Naive thymus-derived CD4-positive, alpha-beta T cell (primary cell): ENCODE data around the gene SFMBT2. TPM values are rescaled to one million over a fixed set of nuclear protein-coding genes. Genes with fewer than 3 reads are reported as not detected.
A peak's percentile ranks its signal among the peaks of the same experiment; 100 is the strongest.

Source experiments
- ATAC-seq: fragments of 150-1000 bp; cut with Tn5 transposase; 2 replicates; pipeline ENCODE4 v1.10.0; 2021; ENCODE audit warnings: mild to moderate bottlenecking, moderate library complexity
- CTCF ChIA-PET: fragments of 350-600 bp; sonication (Branson Sonifier 250); formaldehyde crosslinking; loops from one replicate; lab custom pipeline; 2021; ENCODE audit warnings: antibody characterized with exemption; lab: Charles Lee
- POLR2A ChIA-PET: fragments of 350-600 bp; sonication (Branson Sonifier 250); formaldehyde crosslinking; loops from one replicate; lab custom pipeline; 2021; ENCODE audit warnings: antibody characterized with exemption, inconsistent platforms; lab: Charles Lee
- DNase-seq, 9 donors: peaks; one replicate each; pipeline versions ENCODE4 v3.0.0 to v3.0.0-alpha.2; 2020 to 2022; ENCODE audit warnings: mixed read lengths in 1 of 9
- H3K27ac ChIP-seq: one replicate; pipeline ENCODE4 v1.7.0; 2013; ENCODE audit warnings: mild to moderate bottlenecking, low read depth, low read length, moderate library complexity
- H3K27me3 ChIP-seq, 2 donors: one replicate each; pipeline ENCODE4 v1.7.0; 2013; ENCODE audit warnings: low read length in 2 of 2, mild to moderate bottlenecking in 2 of 2, moderate library complexity in 2 of 2; ENCODE audit not compliant: control insufficient read depth in 2 of 2, insufficient read depth in 2 of 2
- H3K36me3 ChIP-seq, 3 experiments: 1 replicate in 2 of 3; 2 replicates in 1 of 3; pipeline ENCODE4 v1.7.0; 2013; ENCODE audit warnings: low read length in 3 of 3, mild to moderate bottlenecking in 3 of 3, moderate library complexity in 1 of 3; ENCODE audit not compliant: insufficient read depth in 3 of 3, control insufficient read depth in 2 of 3
- H3K4me1 ChIP-seq, 2 donors: one replicate each; pipeline ENCODE4 v1.7.0; 2013; ENCODE audit warnings: low read length in 2 of 2, mild to moderate bottlenecking in 2 of 2, moderate library complexity in 1 of 2; ENCODE audit not compliant: control insufficient read depth in 2 of 2, insufficient read depth in 2 of 2
- H3K4me3 ChIP-seq: 2 replicates; pipeline ENCODE4 v1.7.0; 2013; ENCODE audit warnings: mild to moderate bottlenecking, low read length
- H3K9me3 ChIP-seq, 3 experiments: 1 replicate in 2 of 3; 2 replicates in 1 of 3; pipeline ENCODE4 v1.7.0; 2013; ENCODE audit warnings: low read length in 3 of 3; ENCODE audit not compliant: control insufficient read depth in 2 of 3
- H3K27ac Mint-ChIP-seq, 9 donors: one replicate each; pipeline ENCODE4 v1.8.0; 2020 to 2022; ENCODE audit warnings: mixed read lengths in 9 of 9, mild to moderate bottlenecking in 8 of 9, moderate library complexity in 5 of 9, inconsistent platforms in 2 of 9
- H3K27me3 Mint-ChIP-seq, 5 donors: one replicate each; pipeline ENCODE4 v1.8.0; 2021 to 2022; ENCODE audit warnings: mixed read lengths in 5 of 5, mild to moderate bottlenecking in 1 of 5
- H3K36me3 Mint-ChIP-seq, 5 donors: one replicate each; pipeline ENCODE4 v1.8.0; 2020 to 2022; ENCODE audit warnings: mixed read lengths in 5 of 5, mild to moderate bottlenecking in 3 of 5, inconsistent platforms in 1 of 5
- H3K4me1 Mint-ChIP-seq, 7 donors: one replicate each; pipeline ENCODE4 v1.8.0; 2020 to 2022; ENCODE audit warnings: mixed read lengths in 7 of 7, mild to moderate bottlenecking in 3 of 7, inconsistent platforms in 1 of 7
- H3K4me3 Mint-ChIP-seq, 10 donors: one replicate each; pipeline ENCODE4 v1.8.0; 2020 to 2022; ENCODE audit warnings: mild to moderate bottlenecking in 10 of 10, mixed read lengths in 10 of 10, moderate library complexity in 6 of 10, inconsistent platforms in 2 of 10
- H3K9me3 Mint-ChIP-seq, 11 donors: one replicate each; pipeline ENCODE4 v1.8.0; 2020 to 2022; ENCODE audit warnings: mixed read lengths in 11 of 11, mild to moderate bottlenecking in 4 of 11, inconsistent platforms in 1 of 11, moderate library complexity in 1 of 11
- intact Hi-C, 2 donors: fragments of 100-400 bp; cut with micrococcal nuclease; formaldehyde crosslinking; loops; one replicate each; pipeline ENCODE4 v1.15.1; 2023
- polyA plus RNA-seq, 2 donors: library from polyadenylated mRNA; unstranded; fragments of 300-500 nt; fragmentation: Illumina TruSeq; gene quantifications; one replicate each; pipeline ENCODE4 v1.2.3, GENCODE V29; 2021
- total RNA-seq, 6 experiments: library from RNA in 5 of 6; stranded (reverse) in 5 of 6; gene quantifications; 1 replicate in 5 of 6; 2 replicates in 1 of 6; pipeline ENCODE4 v1.2.3 and lab custom pipeline; 2021 to 2026

SFMBT2 gene
- total and polyA plus RNA-seq, 7 experiments from 2014 or later: 7.4 to 50.9 (median 39.2) TPM

DNA sequence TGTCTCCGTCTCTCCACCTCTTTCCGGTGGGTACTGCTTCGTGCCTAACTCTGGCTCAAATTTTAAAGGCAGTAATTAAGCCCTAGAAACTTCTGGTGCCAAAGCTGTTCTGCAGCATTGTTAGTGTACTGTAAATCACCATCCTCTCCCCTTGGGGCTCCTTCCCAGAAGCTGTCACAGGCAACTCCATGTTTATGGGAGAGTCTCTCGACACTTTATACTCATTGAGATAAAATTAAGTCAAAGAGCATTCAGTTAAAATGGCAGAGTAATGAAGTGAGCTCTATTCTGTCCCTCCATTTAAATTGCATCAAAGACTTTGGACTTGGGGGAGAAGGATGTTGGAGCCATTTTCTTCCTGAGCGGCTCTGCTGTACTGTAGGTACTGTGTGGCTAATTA, 274.8 kb downstream of the SFMBT2 start:
- Histone ChIP-seq H3K9me3 (no peaks in the 10 kb centered on the region), H3K36me3 (no peaks in the 10 kb centered on the region), H3K4me3 (no peak overlapping the region), H3K27me3 (no peaks in the 10 kb centered on the region), H3K27ac (no peak overlapping the region), H3K4me1 (peaks cover 0 to 4% of the 10 kb centered on the region in 2 donors)
- Mint-ChIP-seq H3K9me3 (peaks cover 0 to 6% (median 0%) of the 10 kb centered on the region in 11 donors), H3K4me1 (peaks cover 6 to 13% (median 10%) of the 10 kb centered on the region in 7 donors), H3K4me3 (no peak overlapping the region), H3K27ac (peak overlapping the region in 1 of 9 donors; percentile 92), H3K27me3 (peaks cover 0 to 30% (median 8%) of the 10 kb centered on the region in 5 donors), H3K36me3 (peaks cover 0 to 4% (median 0%) of the 10 kb centered on the region in 5 donors)
- intact Hi-C loops: no loop called here
- DNase-seq: no peak
- no peak for ATAC-seq
- ChIA-PET CTCF (no interaction called here), POLR2A (no interaction called here)

DNA sequence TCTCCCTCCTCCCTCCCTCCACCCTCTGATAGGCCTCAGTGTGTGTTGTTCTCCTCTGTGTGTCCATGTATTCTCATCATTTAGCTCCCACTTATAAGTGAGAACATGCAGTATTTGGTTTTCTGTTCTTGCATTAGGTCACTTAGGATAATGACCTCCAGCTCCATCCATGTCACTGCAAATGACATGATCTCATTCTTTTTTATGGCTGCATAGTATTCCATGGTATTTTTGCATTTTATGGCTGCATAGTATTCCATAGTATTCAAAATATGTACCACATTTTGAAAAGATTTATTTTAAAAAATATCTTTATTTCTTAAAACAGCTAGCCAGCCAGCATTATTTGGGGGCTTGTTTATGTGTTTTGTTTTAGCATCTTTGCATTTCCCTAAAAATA, 275.6 kb downstream of the SFMBT2 start:
- POLR2A ChIA-PET: interaction anchor here (0.6 kb wide), 1 partner anchor 43 kb away, joined by 4 read pairs; no protein-coding TSS in a partner anchor
- intact Hi-C loops: no loop called here
- Histone ChIP-seq H3K27me3 (no peaks in the 10 kb centered on the region), H3K4me3 (no peak overlapping the region), H3K9me3 (no peaks in the 10 kb centered on the region), H3K27ac (no peak overlapping the region), H3K4me1 (peaks cover 0 to 4% of the 10 kb centered on the region in 2 donors), H3K36me3 (no peaks in the 10 kb centered on the region)
- H3K27me3 Mint-ChIP-seq: peaks cover 0 to 33% (median 8%) of the 10 kb centered on the region in 5 donors
- no peak for ATAC-seq
- H3K36me3 Mint-ChIP-seq: peaks cover 0 to 4% (median 0%) of the 10 kb centered on the region in 5 donors
- H3K27ac Mint-ChIP-seq: no peak overlapping the region
- H3K4me1 Mint-ChIP-seq: peaks cover 6 to 13% (median 10%) of the 10 kb centered on the region in 7 donors
- CTCF ChIA-PET: interaction anchor here (1.8 kb wide), 1 partner anchor 14 kb away, joined by 4 read pairs; no protein-coding TSS in a partner anchor
- H3K4me3 Mint-ChIP-seq: no peak overlapping the region
- no peak for DNase-seq
- H3K9me3 Mint-ChIP-seq: peaks cover 0 to 4% (median 0%) of the 10 kb centered on the region in 11 donors

DNA sequence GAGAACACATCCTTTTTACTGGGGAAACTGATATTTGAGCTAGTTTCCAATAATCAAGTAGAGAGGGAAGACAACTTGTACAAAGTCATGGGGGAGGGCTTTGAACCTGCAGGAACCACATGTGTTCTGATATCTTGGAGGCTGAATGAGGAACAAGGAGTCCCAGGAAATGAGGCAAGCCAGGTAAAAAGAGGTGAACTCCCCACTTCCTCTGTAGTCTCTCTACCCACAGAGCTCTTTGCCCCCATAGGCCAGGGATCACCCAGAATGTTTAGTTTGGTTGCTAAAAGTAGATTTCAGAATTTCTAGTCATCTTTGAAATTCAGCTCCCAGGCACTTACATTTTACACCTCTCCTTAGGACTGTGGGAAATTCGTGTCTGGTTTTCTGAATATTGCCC, 276.4 kb downstream of the SFMBT2 start:
- no peak for ATAC-seq
- peaks cover 0 to 39% (median 8%) of the 10 kb centered on the region in 5 donors for H3K27me3 Mint-ChIP-seq
- DNase-seq: peak in 1 of 9 donors; percentile 7
- ChIA-PET POLR2A (interaction anchor here (0.7 kb wide), 1 partner anchor 1220 kb away, joined by 3 read pairs; no protein-coding TSS in a partner anchor), CTCF (interaction anchor here (1.8 kb wide), 1 partner anchor 13 kb away, joined by 4 read pairs; no protein-coding TSS in a partner anchor)
- H3K36me3 Mint-ChIP-seq: peaks cover 0 to 4% (median 0%) of the 10 kb centered on the region in 5 donors
- no peak overlapping the region for H3K4me3 Mint-ChIP-seq
- Histone ChIP-seq H3K27ac (no peak overlapping the region), H3K4me1 (peaks cover 0 to 4% of the 10 kb centered on the region in 2 donors), H3K27me3 (no peaks in the 10 kb centered on the region), H3K9me3 (no peaks in the 10 kb centered on the region), H3K4me3 (no peak overlapping the region), H3K36me3 (no peaks in the 10 kb centered on the region)
- intact Hi-C loops: no loop called here
- H3K27ac Mint-ChIP-seq: peak overlapping the region in 1 of 9 donors; percentile 60
- H3K4me1 Mint-ChIP-seq: peaks cover 6 to 13% (median 10%) of the 10 kb centered on the region in 7 donors
- peaks cover 0 to 4% (median 0%) of the 10 kb centered on the region in 11 donors for H3K9me3 Mint-ChIP-seq

DNA sequence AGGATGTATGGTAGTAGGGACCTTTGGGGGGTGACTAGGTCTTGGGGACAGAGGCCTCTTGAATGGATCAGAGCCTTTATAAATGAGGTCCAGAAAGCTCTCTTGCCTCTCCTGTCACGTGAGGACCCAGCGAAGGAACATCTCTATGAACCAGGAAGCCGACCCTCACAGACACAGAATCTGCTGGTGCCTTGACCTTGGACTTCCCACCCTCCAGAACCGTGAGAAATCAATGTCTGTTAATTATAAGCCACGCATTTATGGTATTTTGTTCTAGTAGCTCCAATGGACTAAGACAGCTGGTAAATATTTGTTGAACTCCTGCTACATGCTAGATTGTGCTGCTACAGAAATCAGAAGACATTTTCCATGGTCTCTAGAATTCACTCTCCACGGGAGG, 276.9 kb downstream of the SFMBT2 start:
- peaks cover 0 to 4% (median 0%) of the 10 kb centered on the region in 11 donors for H3K9me3 Mint-ChIP-seq
- Histone ChIP-seq H3K36me3 (no peaks in the 10 kb centered on the region), H3K27ac (no peak overlapping the region), H3K4me3 (no peak overlapping the region), H3K9me3 (no peaks in the 10 kb centered on the region), H3K4me1 (peaks cover 0 to 4% of the 10 kb centered on the region in 2 donors), H3K27me3 (no peaks in the 10 kb centered on the region)
- no peak for DNase-seq
- intact Hi-C loops: no loop called here
- H3K36me3 Mint-ChIP-seq: peaks cover 0 to 4% (median 0%) of the 10 kb centered on the region in 5 donors
- no peak overlapping the region for H3K27ac Mint-ChIP-seq
- H3K4me3 Mint-ChIP-seq: no peak overlapping the region
- H3K4me1 Mint-ChIP-seq: peaks cover 6 to 13% (median 10%) of the 10 kb centered on the region in 7 donors
- peaks cover 0 to 44% (median 8%) of the 10 kb centered on the region in 5 donors for H3K27me3 Mint-ChIP-seq
- CTCF ChIA-PET: interaction anchor here (1.8 kb wide), 1 partner anchor 13 kb away, joined by 4 read pairs; no protein-coding TSS in a partner anchor
- POLR2A ChIA-PET: interaction anchor here (0.7 kb wide), 1 partner anchor 1220 kb away, joined by 3 read pairs; no protein-coding TSS in a partner anchor
- ATAC-seq: no peak

DNA sequence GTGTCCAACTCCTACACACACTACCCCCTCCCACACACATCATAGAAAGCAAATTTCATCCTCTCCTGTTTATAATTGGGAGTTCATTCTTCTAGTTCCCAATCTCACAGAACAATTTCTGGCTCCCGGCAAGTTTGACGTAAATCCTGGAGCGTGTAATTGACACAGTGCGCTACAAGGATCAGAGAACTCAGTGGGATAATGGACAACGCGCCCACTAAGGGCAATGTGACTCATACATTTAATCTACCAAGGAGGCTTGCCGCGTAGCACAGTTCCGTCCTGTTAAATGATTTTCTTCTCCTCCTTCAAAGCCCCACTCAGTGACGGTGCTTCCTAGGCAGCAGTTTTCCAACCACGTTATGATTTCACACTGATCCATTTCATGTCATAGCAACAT, 277.6 kb downstream of the SFMBT2 start:
- H3K4me1 ChIP-seq: peaks cover 0 to 4% of the 10 kb centered on the region in 2 donors
- H3K9me3 Mint-ChIP-seq: peaks cover 0 to 4% (median 0%) of the 10 kb centered on the region in 11 donors
- peaks cover 0 to 4% (median 0%) of the 10 kb centered on the region in 5 donors for H3K36me3 Mint-ChIP-seq
- H3K27me3 ChIP-seq: no peaks in the 10 kb centered on the region
- no peak overlapping the region for H3K27ac Mint-ChIP-seq
- ChIA-PET CTCF (interaction anchor here (1.4 kb wide), 1 partner anchor 12 kb away, joined by 6 read pairs; no protein-coding TSS in a partner anchor), POLR2A (no interaction called here)
- peaks cover 6 to 13% (median 10%) of the 10 kb centered on the region in 7 donors for H3K4me1 Mint-ChIP-seq
- H3K4me3 ChIP-seq: no peak overlapping the region
- DNase-seq (no peak), ATAC-seq (no peak)
- H3K9me3 ChIP-seq: no peaks in the 10 kb centered on the region
- no peak overlapping the region for H3K4me3 Mint-ChIP-seq
- H3K27ac ChIP-seq: no peak overlapping the region
- no peaks in the 10 kb centered on the region for H3K36me3 ChIP-seq
- peaks cover 0 to 51% (median 8%) of the 10 kb centered on the region in 5 donors for H3K27me3 Mint-ChIP-seq
- intact Hi-C loops: no loop called here

DNA sequence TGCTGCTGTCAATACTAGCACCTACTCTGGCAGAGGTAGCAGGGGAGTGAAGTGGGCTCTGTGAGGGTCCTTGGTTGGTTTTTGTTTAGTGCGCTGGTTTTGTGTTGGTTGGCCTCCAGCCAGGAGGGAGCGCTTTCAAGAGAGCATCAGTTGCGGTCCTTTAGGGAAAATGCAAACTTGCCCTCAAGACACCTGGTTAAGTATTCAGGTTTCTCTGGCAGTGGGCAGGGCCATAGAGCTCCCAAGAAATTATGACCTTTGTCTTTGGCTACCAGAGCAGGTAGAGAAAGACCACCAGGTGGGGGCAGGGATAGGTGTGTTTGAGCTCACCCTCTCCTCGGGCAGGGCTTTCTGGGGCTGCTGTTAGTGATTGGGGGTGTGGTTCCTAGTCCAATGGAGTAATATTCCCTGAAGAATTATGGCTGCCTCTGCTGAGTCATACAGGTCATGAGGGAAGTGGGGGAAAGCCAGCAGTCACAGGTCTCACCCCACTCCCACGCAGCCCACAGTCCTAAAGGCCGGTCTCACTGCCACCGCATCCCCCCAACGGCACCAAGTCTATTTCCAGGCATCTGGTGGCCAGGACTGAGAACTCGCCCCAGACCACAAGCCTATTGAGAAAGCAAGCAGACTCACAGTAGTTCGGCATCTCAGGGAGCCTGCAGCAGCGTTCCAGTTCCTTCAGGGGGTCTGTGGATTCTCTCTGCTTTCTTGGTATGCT, 280.5 kb downstream of the SFMBT2 start:
- POLR2A ChIA-PET: interaction anchor here (0.7 kb wide), 1 partner anchor 64 kb away, joined by 4 read pairs; no protein-coding TSS in a partner anchor
- H3K9me3 Mint-ChIP-seq: peaks cover 0 to 2% (median 0%) of the 10 kb centered on the region in 11 donors
- Histone ChIP-seq H3K27ac (no peak overlapping the region), H3K36me3 (no peaks in the 10 kb centered on the region), H3K27me3 (no peaks in the 10 kb centered on the region), H3K4me3 (no peak overlapping the region), H3K9me3 (no peaks in the 10 kb centered on the region), H3K4me1 (peaks cover 0 to 4% of the 10 kb centered on the region in 2 donors)
- CTCF ChIA-PET: no interaction called here
- H3K4me1 Mint-ChIP-seq: peaks cover 6 to 10% (median 9%) of the 10 kb centered on the region in 7 donors
- peaks cover 0 to 53% (median 0%) of the 10 kb centered on the region in 5 donors for H3K27me3 Mint-ChIP-seq
- intact Hi-C loops: no loop called here
- H3K4me3 Mint-ChIP-seq: no peak overlapping the region
- DNase-seq: no peak
- no peak for ATAC-seq
- no peak overlapping the region for H3K27ac Mint-ChIP-seq
- H3K36me3 Mint-ChIP-seq: peaks cover 0 to 4% (median 0%) of the 10 kb centered on the region in 5 donors
